ENCODE measurements around the gene NTRK3.

NTRK3 gene

DNA sequence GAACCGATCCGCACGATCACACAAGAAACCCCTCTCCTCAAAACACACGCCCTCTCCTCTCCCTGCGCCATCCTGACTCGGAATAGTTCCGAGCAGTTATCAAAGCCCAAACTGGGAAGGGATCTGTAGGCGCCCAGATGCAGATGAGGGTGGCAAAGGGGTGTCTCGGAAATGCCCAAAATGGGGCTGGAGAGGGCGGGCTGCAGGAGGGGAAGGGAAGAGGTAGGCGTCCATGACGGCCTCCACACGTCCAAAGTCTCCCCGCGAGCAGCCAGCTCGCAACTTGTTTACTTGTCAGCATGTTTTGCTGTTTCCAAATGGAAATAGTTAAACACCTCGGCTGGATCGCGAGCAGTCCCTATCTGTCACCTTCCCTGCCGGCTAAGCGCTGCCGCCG is 1.5 kb downstream of the NTRK3 start:
- H3K27me3 ChIP-seq (ENCODE audit: control insufficient read depth, insufficient read depth, low read length) = peaks cover 58% of the 10 kb centered on the region
- H3K4me3 ChIP-seq (ENCODE audit: low read length) = no peak overlapping the region
- H3K4me1 ChIP-seq (ENCODE audit: control insufficient read depth, insufficient read depth, low read length) = no peaks in the 10 kb centered on the region
- no peaks in the 10 kb centered on the region for H3K36me3 ChIP-seq (ENCODE audit: control insufficient read depth, insufficient read depth, low read length)
- H3K9ac ChIP-seq (ENCODE audit: low read length) = no peak overlapping the region
- H3K9me3 ChIP-seq (ENCODE audit: control insufficient read depth, low read length) = no peaks in the 10 kb centered on the region

DNA sequence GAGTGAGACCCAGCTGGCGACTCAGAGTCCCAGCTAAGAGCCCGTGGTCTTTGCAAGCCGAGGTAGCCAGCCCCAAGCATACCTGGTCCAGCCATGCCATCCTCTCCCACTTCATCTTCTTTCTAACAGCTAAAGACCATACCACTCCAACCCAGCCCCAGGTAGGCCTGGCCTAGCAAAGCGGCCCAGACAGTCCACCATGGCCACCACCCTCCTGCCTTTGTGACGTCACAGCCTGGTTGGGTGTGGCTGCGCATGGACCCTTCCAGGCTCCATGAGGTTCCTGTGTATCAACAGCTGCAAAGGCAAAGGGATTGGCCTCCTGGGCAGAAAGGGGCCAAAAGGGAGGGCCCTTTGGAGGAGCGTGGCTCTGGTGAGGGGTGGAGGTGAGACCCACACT is 4.1 kb downstream of the NTRK3 start:
- Histone ChIP-seq H3K9ac (ENCODE audit: low read length) (no peak overlapping the region), H3K9me3 (ENCODE audit: control insufficient read depth, low read length) (no peaks in the 10 kb centered on the region), H3K27me3 (ENCODE audit: control insufficient read depth, insufficient read depth, low read length) (peaks cover 39% of the 10 kb centered on the region), H3K4me1 (ENCODE audit: control insufficient read depth, insufficient read depth, low read length) (no peaks in the 10 kb centered on the region), H3K4me3 (ENCODE audit: low read length) (no peak overlapping the region), H3K36me3 (ENCODE audit: control insufficient read depth, insufficient read depth, low read length) (no peaks in the 10 kb centered on the region)

DNA sequence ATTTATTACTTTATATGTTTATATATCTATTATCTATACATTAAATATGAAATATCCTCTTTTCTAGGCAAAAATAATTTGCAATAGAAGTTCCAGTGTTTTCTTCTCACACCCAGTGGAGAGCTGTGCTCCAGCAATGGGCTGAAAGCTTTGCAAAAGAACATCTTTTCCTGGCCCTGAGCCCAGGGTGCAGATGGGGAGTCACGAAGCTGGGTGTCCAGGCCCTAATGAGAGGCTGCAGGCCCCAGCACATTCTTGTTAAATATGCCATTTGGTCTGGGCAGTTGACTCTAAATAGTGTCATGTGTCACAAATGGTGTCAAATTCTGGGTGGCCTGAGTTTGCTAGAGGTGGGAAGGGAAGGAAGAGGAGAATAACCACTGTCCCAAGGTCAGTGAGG is 5.7 kb downstream of the NTRK3 start:
- peaks cover 37% of the 10 kb centered on the region for H3K27me3 ChIP-seq (ENCODE audit: control insufficient read depth, insufficient read depth, low read length)
- no peaks in the 10 kb centered on the region for H3K36me3 ChIP-seq (ENCODE audit: control insufficient read depth, insufficient read depth, low read length)
- no peak overlapping the region for H3K4me3 ChIP-seq (ENCODE audit: low read length)
- no peaks in the 10 kb centered on the region for H3K4me1 ChIP-seq (ENCODE audit: control insufficient read depth, insufficient read depth, low read length)
- no peaks in the 10 kb centered on the region for H3K9me3 ChIP-seq (ENCODE audit: control insufficient read depth, low read length)
- no peak overlapping the region for H3K9ac ChIP-seq (ENCODE audit: low read length)

DNA sequence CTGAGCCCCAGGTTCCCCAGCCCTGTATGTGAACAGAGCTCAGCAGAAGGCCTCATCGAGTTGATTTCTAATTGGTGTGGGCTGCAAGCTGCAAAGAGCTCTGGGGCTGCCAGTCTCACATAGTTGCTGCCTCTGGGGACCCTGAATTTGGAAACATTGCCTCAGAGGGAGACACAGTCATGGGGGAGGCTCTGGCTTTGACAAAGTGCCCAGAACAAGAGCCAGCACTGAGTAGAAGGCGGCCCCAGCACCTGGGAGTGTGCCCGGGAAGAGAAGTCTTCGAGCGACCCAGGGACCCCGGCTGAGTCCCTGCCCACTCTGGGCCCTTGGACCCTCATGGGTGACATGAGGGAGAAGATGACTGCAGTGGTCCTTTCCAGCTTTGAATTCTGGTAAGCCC is 7.3 kb downstream of the NTRK3 start:
- H3K4me3 ChIP-seq (ENCODE audit: low read length) = no peak overlapping the region
- H3K27me3 ChIP-seq (ENCODE audit: control insufficient read depth, insufficient read depth, low read length) = peaks cover 25% of the 10 kb centered on the region
- no peaks in the 10 kb centered on the region for H3K4me1 ChIP-seq (ENCODE audit: control insufficient read depth, insufficient read depth, low read length)
- H3K9ac ChIP-seq (ENCODE audit: low read length) = no peak overlapping the region
- no peaks in the 10 kb centered on the region for H3K9me3 ChIP-seq (ENCODE audit: control insufficient read depth, low read length)
- H3K36me3 ChIP-seq (ENCODE audit: control insufficient read depth, insufficient read depth, low read length) = no peaks in the 10 kb centered on the region

DNA sequence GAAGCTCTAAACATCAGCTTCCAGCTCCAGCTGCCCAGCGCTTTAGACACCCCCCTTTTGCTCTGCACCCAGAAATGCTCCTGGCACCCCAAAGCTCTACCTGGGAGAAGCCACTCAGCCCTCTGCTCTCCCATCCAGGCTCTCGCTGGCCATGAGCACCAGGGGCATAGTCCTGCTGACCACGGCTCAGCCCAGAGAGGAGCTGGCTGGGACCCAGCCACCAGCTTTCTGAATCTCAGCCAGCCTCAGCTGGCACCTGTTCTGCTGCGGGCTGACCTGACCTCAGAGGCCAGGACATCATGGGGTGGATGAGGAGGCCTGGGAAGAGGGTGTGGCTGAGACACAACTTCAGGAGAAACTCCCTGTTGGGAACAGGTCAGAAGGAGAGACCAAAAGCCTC is 8.6 kb downstream of the NTRK3 start:
- Histone ChIP-seq H3K4me3 (ENCODE audit: low read length) (no peak overlapping the region), H3K9ac (ENCODE audit: low read length) (no peak overlapping the region), H3K9me3 (ENCODE audit: control insufficient read depth, low read length) (no peaks in the 10 kb centered on the region), H3K36me3 (ENCODE audit: control insufficient read depth, insufficient read depth, low read length) (no peaks in the 10 kb centered on the region), H3K4me1 (ENCODE audit: control insufficient read depth, insufficient read depth, low read length) (no peaks in the 10 kb centered on the region), H3K27me3 (ENCODE audit: control insufficient read depth, insufficient read depth, low read length) (peaks cover 11% of the 10 kb centered on the region)

DNA sequence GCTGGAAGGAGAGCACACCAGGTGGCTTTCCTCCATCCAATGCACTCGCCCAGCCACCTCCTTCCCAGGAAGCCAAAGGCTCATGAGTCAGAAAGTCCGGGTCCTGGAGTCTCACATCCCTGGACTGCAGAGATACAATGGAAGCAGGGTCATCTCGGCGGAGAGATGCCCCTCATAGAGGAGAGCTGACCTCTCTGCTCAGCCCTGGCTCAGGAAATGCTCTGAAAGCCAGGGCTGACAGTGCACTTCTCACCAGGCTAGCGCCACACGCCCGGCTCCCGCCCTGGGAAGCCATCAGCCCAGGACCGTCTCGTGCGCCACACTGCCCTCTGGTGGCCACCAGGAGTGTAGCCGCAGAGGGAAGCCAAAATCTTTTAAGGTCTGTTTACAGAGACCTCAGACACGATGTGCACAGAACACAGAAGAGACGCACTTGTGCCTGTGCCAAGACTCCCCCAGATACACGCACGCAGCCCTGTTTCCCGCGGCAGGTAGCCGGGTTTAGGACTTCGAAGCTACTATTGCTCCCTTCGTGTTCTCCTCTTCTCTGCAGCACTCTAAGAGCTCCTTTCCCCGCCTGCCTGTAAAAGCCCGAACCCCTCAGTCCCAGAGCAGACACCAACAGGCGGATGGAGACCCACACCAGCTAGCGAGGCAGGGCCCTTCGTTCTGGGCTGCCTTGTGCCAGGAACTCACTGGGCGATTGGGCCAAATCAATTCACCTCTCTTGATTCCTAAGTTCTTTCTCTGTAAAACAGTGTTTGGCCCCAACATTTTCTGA is 9.7 kb downstream of the NTRK3 start:
- H3K4me1 ChIP-seq (ENCODE audit: control insufficient read depth, insufficient read depth, low read length) = no peaks in the 10 kb centered on the region
- no peak overlapping the region for H3K4me3 ChIP-seq (ENCODE audit: low read length)
- no peaks in the 10 kb centered on the region for H3K9me3 ChIP-seq (ENCODE audit: control insufficient read depth, low read length)

DNA sequence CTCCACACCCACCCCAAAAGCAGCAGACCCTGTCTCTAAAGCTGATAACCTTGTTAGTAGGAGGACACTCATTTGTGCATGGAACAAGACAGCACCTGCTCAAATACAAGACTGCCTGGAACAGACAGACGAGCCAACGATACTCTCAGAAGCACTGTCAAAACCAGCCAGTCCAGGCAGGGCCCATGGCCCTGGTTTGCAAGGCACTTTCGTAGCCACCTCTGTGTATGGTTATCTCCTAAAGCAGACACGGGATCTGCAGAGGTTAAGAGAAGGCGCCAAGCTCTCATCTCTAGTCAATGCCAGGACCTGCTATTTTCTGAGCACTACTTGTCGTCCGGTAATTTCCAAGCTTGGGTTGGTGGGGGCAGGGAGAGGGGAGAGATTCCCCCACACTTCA is 10.5 kb downstream of the NTRK3 start:
- Histone ChIP-seq H3K36me3 (ENCODE audit: control insufficient read depth, insufficient read depth, low read length) (no peaks in the 10 kb centered on the region), H3K4me3 (ENCODE audit: low read length) (no peak overlapping the region), H3K27me3 (ENCODE audit: control insufficient read depth, insufficient read depth, low read length) (peaks cover 11% of the 10 kb centered on the region), H3K4me1 (ENCODE audit: control insufficient read depth, insufficient read depth, low read length) (no peaks in the 10 kb centered on the region), H3K9ac (ENCODE audit: low read length) (no peak overlapping the region), H3K9me3 (ENCODE audit: control insufficient read depth, low read length) (no peaks in the 10 kb centered on the region)

More for the DNA sequence above, 9.7 kb downstream of the NTRK3 start:
- H3K36me3 ChIP-seq (ENCODE audit: control insufficient read depth, insufficient read depth, low read length) = no peaks in the 10 kb centered on the region
- peaks cover 11% of the 10 kb centered on the region for H3K27me3 ChIP-seq (ENCODE audit: control insufficient read depth, insufficient read depth, low read length)
- no peak overlapping the region for H3K9ac ChIP-seq (ENCODE audit: low read length)

DNA sequence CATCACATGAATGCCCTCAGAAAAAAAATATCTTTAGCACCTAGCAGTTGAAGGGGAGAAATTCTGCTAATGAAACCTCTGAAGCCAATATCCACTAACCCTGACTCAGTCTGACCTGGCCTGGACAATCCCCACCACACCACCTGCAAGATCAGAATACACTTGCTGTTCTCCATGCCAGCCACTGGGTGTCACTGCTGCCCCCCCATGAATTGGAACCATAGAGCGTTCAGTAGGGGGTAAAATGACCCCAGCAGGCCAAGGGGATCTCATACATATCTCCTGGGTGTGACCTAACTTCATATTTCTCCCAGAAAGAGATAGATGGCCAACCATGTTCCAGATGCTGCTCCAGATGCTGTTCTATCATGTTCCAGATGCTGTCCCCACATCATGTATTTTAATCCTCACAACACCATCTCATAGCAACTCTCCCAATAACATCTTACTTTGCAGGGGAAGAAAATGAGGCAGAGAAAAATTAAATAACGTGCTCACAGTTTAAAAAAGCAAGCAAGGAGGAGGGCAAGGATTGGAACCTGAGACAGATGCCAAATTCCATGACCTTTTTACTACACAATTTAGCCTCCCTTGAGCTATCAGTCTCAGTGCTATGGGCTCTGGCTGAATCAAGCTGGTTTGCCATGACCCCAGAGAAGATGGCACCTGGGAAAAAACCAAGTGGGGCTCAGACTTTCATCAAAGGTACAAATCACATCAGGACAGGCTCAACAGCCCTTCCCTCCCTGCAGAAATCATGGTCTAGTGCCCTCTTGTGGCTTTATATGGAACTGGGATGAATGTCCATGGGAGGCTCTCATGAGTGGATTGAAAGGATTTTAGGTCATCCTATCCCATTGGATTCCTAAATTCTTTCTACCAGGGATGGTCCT is 12.4 kb downstream of the NTRK3 start:
- H3K9me3 ChIP-seq (ENCODE audit: control insufficient read depth, low read length) = no peaks in the 10 kb centered on the region
- H3K36me3 ChIP-seq (ENCODE audit: control insufficient read depth, insufficient read depth, low read length) = no peaks in the 10 kb centered on the region
- no peak overlapping the region for H3K4me3 ChIP-seq (ENCODE audit: low read length)
- no peak overlapping the region for H3K9ac ChIP-seq (ENCODE audit: low read length)
- peaks cover 11% of the 10 kb centered on the region for H3K27me3 ChIP-seq (ENCODE audit: control insufficient read depth, insufficient read depth, low read length)
- H3K4me1 ChIP-seq (ENCODE audit: control insufficient read depth, insufficient read depth, low read length) = no peaks in the 10 kb centered on the region

DNA sequence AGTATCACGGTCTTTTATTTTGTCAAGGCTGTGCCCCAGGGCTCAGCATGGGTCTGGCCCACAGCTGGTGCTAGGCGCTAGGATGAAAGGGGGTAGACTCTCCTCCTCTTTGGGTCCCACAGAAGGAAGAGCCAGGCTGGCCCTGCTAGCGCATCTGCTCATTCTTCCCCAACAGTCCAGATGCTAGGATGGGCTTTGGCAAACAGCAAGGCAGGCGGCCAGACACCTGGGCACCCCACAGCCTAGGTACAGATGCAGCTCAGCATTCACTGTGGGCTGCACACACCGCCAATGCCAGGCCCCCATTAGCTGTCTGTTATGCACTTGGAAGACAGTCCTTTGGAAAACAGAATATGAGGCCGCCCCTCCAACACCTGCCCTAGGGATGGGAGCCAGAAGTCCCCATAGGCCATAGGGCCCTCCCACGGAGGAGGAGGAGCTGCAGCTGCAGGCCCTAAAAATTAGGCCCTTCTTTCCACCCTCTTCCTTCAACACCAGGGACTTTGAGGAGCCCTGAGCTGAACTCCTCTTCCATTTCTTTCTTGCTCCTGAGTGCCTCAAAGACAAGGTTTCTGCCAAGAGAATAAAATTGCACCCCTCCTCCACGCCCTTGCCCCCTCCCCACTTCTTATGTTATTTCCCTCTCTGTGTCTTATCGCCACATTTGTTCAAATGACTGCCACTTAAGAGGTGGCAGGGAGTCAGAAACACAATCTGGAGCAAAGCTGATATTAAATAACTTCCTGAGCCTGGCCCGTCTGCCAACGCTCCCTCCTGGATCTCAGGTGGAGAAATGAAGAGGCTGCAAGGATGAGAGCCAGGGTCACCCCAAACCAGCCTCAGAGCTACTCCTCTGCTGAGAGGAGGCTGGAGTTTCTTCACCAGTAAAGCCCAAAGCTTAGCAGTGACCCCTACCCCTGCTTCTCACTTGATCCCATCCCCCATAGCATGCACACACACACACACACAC is 13.7 kb downstream of the NTRK3 start:
- Histone ChIP-seq H3K9ac (ENCODE audit: low read length) (no peak overlapping the region), H3K4me3 (ENCODE audit: low read length) (no peak overlapping the region), H3K9me3 (ENCODE audit: control insufficient read depth, low read length) (no peaks in the 10 kb centered on the region), H3K36me3 (ENCODE audit: control insufficient read depth, insufficient read depth, low read length) (no peaks in the 10 kb centered on the region), H3K27me3 (ENCODE audit: control insufficient read depth, insufficient read depth, low read length) (peaks cover 11% of the 10 kb centered on the region), H3K4me1 (ENCODE audit: control insufficient read depth, insufficient read depth, low read length) (no peaks in the 10 kb centered on the region)

DNA sequence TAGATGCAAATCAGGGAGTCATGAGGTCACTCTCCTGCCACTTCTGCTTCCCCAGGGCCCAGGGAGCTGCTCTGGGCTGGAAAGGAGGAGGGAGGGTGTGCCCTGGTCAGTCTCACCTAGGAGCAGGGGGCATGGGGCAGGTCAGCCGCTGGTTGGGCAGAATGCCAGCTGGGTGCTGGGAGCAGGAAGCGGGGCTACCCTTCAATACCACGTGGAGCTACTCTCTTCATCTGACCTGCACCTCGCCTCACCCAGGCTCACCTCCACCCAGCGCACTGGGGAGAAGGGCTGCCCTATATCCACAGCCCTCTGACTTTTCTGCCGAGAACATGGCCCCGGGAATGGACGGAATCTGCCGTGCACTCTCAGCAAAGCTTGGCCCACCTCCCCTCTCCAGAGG is 15.1 kb downstream of the NTRK3 start:
- Histone ChIP-seq H3K4me1 (ENCODE audit: control insufficient read depth, insufficient read depth, low read length) (no peaks in the 10 kb centered on the region), H3K36me3 (ENCODE audit: control insufficient read depth, insufficient read depth, low read length) (no peaks in the 10 kb centered on the region), H3K27me3 (ENCODE audit: control insufficient read depth, insufficient read depth, low read length) (peaks cover 10% of the 10 kb centered on the region)

DNA sequence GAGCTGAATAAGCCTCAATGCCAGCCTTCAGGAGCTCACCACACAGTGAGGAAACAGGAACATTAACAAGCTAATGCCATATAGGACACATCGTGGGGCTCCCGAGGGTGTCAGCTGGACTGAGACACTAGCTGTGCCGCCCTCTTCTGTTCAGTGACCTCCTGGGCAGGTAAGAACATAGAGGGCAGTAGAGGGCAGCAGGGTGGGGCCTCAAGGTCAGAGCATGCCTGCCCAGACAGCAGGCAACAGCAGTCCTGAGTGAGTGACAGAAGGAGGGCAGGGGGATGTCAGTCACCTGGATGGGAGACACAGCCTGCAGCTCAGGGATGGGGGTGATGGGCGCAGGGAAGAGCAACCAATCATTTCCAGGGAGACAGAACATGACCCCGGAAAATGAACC is 15.5 kb downstream of the NTRK3 start:
- Histone ChIP-seq H3K9me3 (ENCODE audit: control insufficient read depth, low read length) (no peaks in the 10 kb centered on the region), H3K36me3 (ENCODE audit: control insufficient read depth, insufficient read depth, low read length) (no peaks in the 10 kb centered on the region), H3K4me1 (ENCODE audit: control insufficient read depth, insufficient read depth, low read length) (no peaks in the 10 kb centered on the region), H3K27me3 (ENCODE audit: control insufficient read depth, insufficient read depth, low read length) (peaks cover 6% of the 10 kb centered on the region), H3K4me3 (ENCODE audit: low read length) (no peak overlapping the region), H3K9ac (ENCODE audit: low read length) (no peak overlapping the region)

More for the DNA sequence above, 15.1 kb downstream of the NTRK3 start:
- no peak overlapping the region for H3K9ac ChIP-seq (ENCODE audit: low read length)
- H3K9me3 ChIP-seq (ENCODE audit: control insufficient read depth, low read length) = no peaks in the 10 kb centered on the region
- H3K4me3 ChIP-seq (ENCODE audit: low read length) = no peak overlapping the region
